BLaER1 (cell line): Measurements from ENCODE around the gene GLG1.

ENCODE experiments used
- H3K27ac ChIP-seq: shearing (Covaris generic); formaldehyde crosslinking; 2 replicates; pipeline ENCODE4 v1.8.1; 2022
- H3K27me3 ChIP-seq: shearing (Covaris generic); formaldehyde crosslinking; 2 replicates; pipeline ENCODE4 v1.8.1; 2022
- H3K36me3 ChIP-seq: shearing (Covaris generic); formaldehyde crosslinking; 2 replicates; pipeline ENCODE4 v1.8.1; 2022
- H3K4me1 ChIP-seq: shearing (Covaris generic); formaldehyde crosslinking; 2 replicates; pipeline ENCODE4 v1.8.1; 2022
- H3K4me2 ChIP-seq: shearing (Covaris generic); formaldehyde crosslinking; 2 replicates; pipeline ENCODE4 v1.8.1; 2022
- H3K4me3 ChIP-seq: shearing (Covaris generic); formaldehyde crosslinking; 2 replicates; pipeline ENCODE4 v1.8.1; 2022
- H3K9ac ChIP-seq: shearing (Covaris generic); formaldehyde crosslinking; 2 replicates; pipeline ENCODE4 v1.8.1; 2022
- H3K9me3 ChIP-seq: shearing (Covaris generic); formaldehyde crosslinking; 2 replicates; pipeline ENCODE4 v1.8.1; 2022
- H4K20me1 ChIP-seq: shearing (Covaris generic); formaldehyde crosslinking; 2 replicates; pipeline ENCODE4 v1.8.1; 2022
- Cebpa-rat ChIP-seq: shearing (Covaris generic); IDR thresholded peaks from 2 replicates; pipeline ENCODE4 v1.8.1; 2022

The GLG1 gene

GRCh38 chr16:74611721-74612120 lies 4.8 kb upstream of the GLG1 start:
- Histone ChIP-seq H3K4me1 (peaks cover 26% of the 10 kb centered on the region), H3K4me3 (no peak overlapping the region), H3K27ac (no peak overlapping the region), H4K20me1 (no peaks in the 10 kb centered on the region), H3K9ac (no peak overlapping the region), H3K36me3 (peaks cover 33% of the 10 kb centered on the region), H3K27me3 (no peaks in the 10 kb centered on the region), H3K4me2 (no peak overlapping the region), H3K9me3 (no peaks in the 10 kb centered on the region)
- no peak for TF ChIP-seq Cebpa-rat

GRCh38 chr16:74608944-74609343 lies 2.0 kb upstream of the GLG1 start:
- Histone ChIP-seq H3K27me3 (no peaks in the 10 kb centered on the region), H3K4me1 (peaks cover 40% of the 10 kb centered on the region), H3K4me2 (peak overlapping the region; percentile 82), H3K9ac (0 out of 2 replicates have a peak overlapping the region, but pooled peaks have one; percentile 92), H3K27ac (peak overlapping the region; percentile 49; the same call in 1 of the 2 replicates), H4K20me1 (peaks cover 22% of the 10 kb centered on the region), H3K4me3 (no peak overlapping the region), H3K36me3 (peaks cover 6% of the 10 kb centered on the region), H3K9me3 (no peaks in the 10 kb centered on the region)
- no peak for TF ChIP-seq Cebpa-rat

GRCh38 chr16:74608381-74608780 lies 1.5 kb upstream of the GLG1 start:
- Histone ChIP-seq H3K27me3 (no peaks in the 10 kb centered on the region), H3K9me3 (no peaks in the 10 kb centered on the region), H3K4me1 (peaks cover 46% of the 10 kb centered on the region), H4K20me1 (peaks cover 27% of the 10 kb centered on the region), H3K9ac (0 out of 2 replicates have a peak overlapping the region, but pooled peaks have one; percentile 92), H3K4me2 (peak overlapping the region; percentile 82), H3K27ac (peak overlapping the region; percentile 49; the same call in 1 of the 2 replicates), H3K4me3 (no peak overlapping the region), H3K36me3 (no peaks in the 10 kb centered on the region)
- TF ChIP-seq Cebpa-rat, result no peak

GRCh38 chr16:74607962-74608356 lies 1.0 kb upstream of the GLG1 start:
- Histone ChIP-seq H3K4me1 (peaks cover 50% of the 10 kb centered on the region), H3K27me3 (no peaks in the 10 kb centered on the region), H3K9ac (peak overlapping the region; percentile 92; the same call in 1 of the 2 replicates), H3K9me3 (no peaks in the 10 kb centered on the region), H3K4me3 (peak overlapping the region; percentile 88; the same call in 1 of the 2 replicates), H3K27ac (peak overlapping the region; percentile 92), H4K20me1 (peaks cover 32% of the 10 kb centered on the region), H3K36me3 (0 out of 2 replicates have a peak, but pooled peaks cover 2% of the 10 kb centered on the region), H3K4me2 (peak overlapping the region; percentile 82)
- no peak for TF ChIP-seq Cebpa-rat

GRCh38 chr16:74607310-74607961 lies 522 bp upstream of the GLG1 start:
- Histone ChIP-seq H3K4me1 (peaks cover 55% of the 10 kb centered on the region), H3K9ac (peak overlapping the region; percentile 92), H3K27ac (peak overlapping the region; percentile 92), H3K36me3 (peaks cover 7% of the 10 kb centered on the region; the same call in 1 of the 2 replicates), H4K20me1 (peaks cover 37% of the 10 kb centered on the region), H3K27me3 (no peaks in the 10 kb centered on the region), H3K4me3 (peak overlapping the region; percentile 88), H3K4me2 (peak overlapping the region; percentile 82), H3K9me3 (no peaks in the 10 kb centered on the region; the same call in 1 of the 2 replicates)
- no peak for TF ChIP-seq Cebpa-rat

GRCh38 chr16:74605746-74606520 lies 981 bp downstream of the GLG1 start:
- Histone ChIP-seq H3K4me1 (peaks cover 70% of the 10 kb centered on the region), H3K27ac (peak overlapping the region; percentile 92), H3K36me3 (peaks cover 8% of the 10 kb centered on the region; the same call in 1 of the 2 replicates), H4K20me1 (peaks cover 52% of the 10 kb centered on the region), H3K9ac (peak overlapping the region; percentile 92), H3K27me3 (no peaks in the 10 kb centered on the region), H3K9me3 (no peaks in the 10 kb centered on the region; the same call in 1 of the 2 replicates), H3K4me2 (peak overlapping the region; percentile 82), H3K4me3 (peak overlapping the region; percentile 88)
- TF ChIP-seq Cebpa-rat, result no peak

GRCh38 chr16:74605332-74605731 lies 1.6 kb downstream of the GLG1 start:
- peak overlapping the region; percentile 88 for H3K4me3 ChIP-seq
- H3K9ac ChIP-seq, result peak overlapping the region; percentile 92
- H3K4me1 ChIP-seq, result peaks cover 76% of the 10 kb centered on the region
- H3K36me3 ChIP-seq, result peaks cover 11% of the 10 kb centered on the region; the same call in 1 of the 2 replicates
- H3K9me3 ChIP-seq, result no peaks in the 10 kb centered on the region; the same call in 1 of the 2 replicates
- H3K4me2 ChIP-seq, result peak overlapping the region; percentile 82
- TF ChIP-seq Cebpa-rat, result no peak
- H4K20me1 ChIP-seq, result peaks cover 58% of the 10 kb centered on the region
- H3K27me3 ChIP-seq, result no peaks in the 10 kb centered on the region
- peak overlapping the region; percentile 92 for H3K27ac ChIP-seq

GRCh38 chr16:74603848-74604247 lies 3.1 kb downstream of the GLG1 start:
- H3K27ac ChIP-seq, result no peak overlapping the region
- peak overlapping the region; percentile 82 for H3K4me2 ChIP-seq
- peaks cover 24% of the 10 kb centered on the region for H3K36me3 ChIP-seq
- no peak for TF ChIP-seq Cebpa-rat
- no peaks in the 10 kb centered on the region; the same call in 1 of the 2 replicates for H3K9me3 ChIP-seq
- H3K4me1 ChIP-seq, result peaks cover 70% of the 10 kb centered on the region
- H3K4me3 ChIP-seq, result peak overlapping the region; percentile 88
- H3K27me3 ChIP-seq, result no peaks in the 10 kb centered on the region
- peak overlapping the region; percentile 58; the same call in 1 of the 2 replicates for H3K9ac ChIP-seq
- peaks cover 72% of the 10 kb centered on the region for H4K20me1 ChIP-seq

- Histone ChIP-seq H3K4me1 (peaks cover 55% of the 10 kb centered on the region), H3K27me3 (no peaks in the 10 kb centered on the region), H3K9me3 (peaks cover 15% of the 10 kb centered on the region; the same call in 1 of the 2 replicates), H3K36me3 (peaks cover 48% of the 10 kb centered on the region), H3K27ac (peak overlapping the region; percentile 20; the same call in 1 of the 2 replicates), H3K4me3 (no peak overlapping the region), H3K4me2 (peak overlapping the region; percentile 64), H4K20me1 (peaks cover 88% of the 10 kb centered on the region), H3K9ac (peak overlapping the region; percentile 27; the same call in 1 of the 2 replicates)
- no peak for TF ChIP-seq Cebpa-rat
Observed at GRCh38 chr16:74601126-74601871, 5.6 kb downstream of the GLG1 start.
